Stimulated activated naive CD8-positive, alpha-beta T cell treated with anti-CD3 and anti-CD28 coated beads, Interleukin-15, Interleukin-2, amounts not matched to agents 100 ng/mL and 50 ng/mL, for 24 hours (primary cell): ENCODE measurements around the gene ZNF860.

Experiments used
- H3K27ac Mint-ChIP-seq: one replicate; pipeline ENCODE4 v1.8.0; 2021; ENCODE audit warnings: mild to moderate bottlenecking, mixed read lengths
- H3K27me3 Mint-ChIP-seq: one replicate; pipeline ENCODE4 v1.8.0; 2021; ENCODE audit warnings: mixed read lengths
- H3K36me3 Mint-ChIP-seq: one replicate; pipeline ENCODE4 v1.8.0; 2021; ENCODE audit warnings: low read depth, mixed read lengths
- H3K4me1 Mint-ChIP-seq: one replicate; pipeline ENCODE4 v1.8.0; 2021; ENCODE audit warnings: low read depth, mixed read lengths
- H3K4me3 Mint-ChIP-seq: one replicate; pipeline ENCODE4 v1.8.0; 2021; ENCODE audit warnings: mild to moderate bottlenecking, mixed read lengths
- H3K9me3 Mint-ChIP-seq: one replicate; pipeline ENCODE4 v1.8.0; 2021; ENCODE audit warnings: mixed read lengths

ZNF860 gene

GRCh38 chr3:32037932-32038267, 56.4 kb downstream of the ZNF860 start:
- peaks cover 7% of the 10 kb centered on the region for H3K27me3 Mint-ChIP-seq
- peaks cover 10% of the 10 kb centered on the region for H3K36me3 Mint-ChIP-seq
- H3K4me1 Mint-ChIP-seq = no peaks in the 10 kb centered on the region
- H3K27ac Mint-ChIP-seq = no peak overlapping the region
- no peak overlapping the region for H3K4me3 Mint-ChIP-seq
- H3K9me3 Mint-ChIP-seq = peaks cover 10% of the 10 kb centered on the region

- Mint-ChIP-seq H3K27ac (no peak overlapping the region), H3K4me1 (no peaks in the 10 kb centered on the region), H3K36me3 (peaks cover 10% of the 10 kb centered on the region), H3K9me3 (peaks cover 17% of the 10 kb centered on the region), H3K4me3 (no peak overlapping the region), H3K27me3 (no peaks in the 10 kb centered on the region)
Measured at GRCh38 chr3:32041316-32041715, 59.8 kb downstream of the ZNF860 start.
